K562 (cell line): ENCODE data around the gene ZNF672. TPM values are rescaled to one million over a fixed set of nuclear protein-coding genes. Genes with fewer than 3 reads are reported as not detected.

Experiments used
- BDP1 ChIP-seq: IDR thresholded peaks from 3 replicates; pipeline ENCODE4 v1.6.1; 2011; ENCODE audit not compliant: insufficient read length, insufficient read depth
- BRD9 ChIP-seq: fragments of 450-650 bp; IDR thresholded peaks from 2 replicates; pipeline ENCODE4 v1.6.1; 2018; ENCODE audit warnings: low read depth; ENCODE audit not compliant: partially characterized antibody
- CBFA2T2 ChIP-seq: fragments of 450-650 bp; conservative IDR thresholded peaks from 2 replicates; pipeline ENCODE4 v1.6.1; 2017; ENCODE audit warnings: mild to moderate bottlenecking
- FUS ChIP-seq: fragments of 200-400 bp; formaldehyde crosslinking; optimal IDR thresholded peaks from 2 replicates; pipeline ENCODE3; 2017; ENCODE audit warnings: low read depth, low read length
- GABPA ChIP-seq: fragments of 200-800 bp; sonication (Bioruptor generic); conservative IDR thresholded peaks from 2 replicates; pipeline ENCODE4 v1.6.1; 2016; ENCODE audit warnings: low read depth, missing genetic modification characterization, missing compliant biosample characterization
- HCFC1 ChIP-seq: IDR thresholded peaks from 2 replicates; pipeline ENCODE4 v1.6.1; 2012; ENCODE audit warnings: low read depth, low read length, improper control_type of control experiment
- HDAC3 ChIP-seq: fragments of 450-650 bp; IDR thresholded peaks from 2 replicates; pipeline ENCODE4 v1.6.1; 2018; ENCODE audit warnings: borderline replicate concordance, mild to moderate bottlenecking, moderate library complexity; ENCODE audit not compliant: partially characterized antibody
- KDM4B ChIP-seq, 2 experiments: fragments of 450-650 bp in 1 of 2; sonication (generic) in 1 of 2; IDR thresholded peaks; 2 replicates each; pipeline ENCODE4 v1.6.1; 2016 to 2017; ENCODE audit warnings: borderline replicate concordance in 2 of 2, antibody characterized with exemption in 1 of 2, low read depth in 1 of 2, mild to moderate bottlenecking in 1 of 2
- PHB2 ChIP-seq: fragments of 450-650 bp; IDR thresholded peaks from 2 replicates; pipeline ENCODE4 v1.6.1; 2017; ENCODE audit warnings: low read depth
- PTRF ChIP-seq: fragments of 450-650 bp; IDR thresholded peaks from 2 replicates; pipeline ENCODE4 v1.6.1; 2016; ENCODE audit warnings: mild to moderate bottlenecking, missing genetic modification characterization, missing compliant biosample characterization
- RBBP5 ChIP-seq: fragments of 200-600 bp; sonication (generic); IDR thresholded peaks from 2 replicates; pipeline ENCODE4 v1.6.1; 2012; ENCODE audit warnings: borderline replicate concordance, mild to moderate bottlenecking, low read length, control low read depth, inconsistent platforms; ENCODE audit not compliant: insufficient read depth, poor library complexity, severe bottlenecking
- STAT5A ChIP-seq: IDR thresholded peaks from 2 replicates; pipeline ENCODE4 v1.6.1; 2012; ENCODE audit warnings: low read length, inconsistent platforms, borderline replicate concordance
- XRCC3 ChIP-seq: fragments of 450-650 bp; IDR thresholded peaks from 2 replicates; pipeline ENCODE4 v1.6.1; 2017; ENCODE audit warnings: mild to moderate bottlenecking, moderate library complexity
- ZBTB1 ChIP-seq: sonication (generic); formaldehyde crosslinking; IDR thresholded peaks from 2 replicates; pipeline ENCODE4 v1.8.1; 2023; ENCODE audit warnings: missing genetic modification reagents, low read depth, mild to moderate bottlenecking, borderline replicate concordance
- ZBTB8A ChIP-seq: fragments of 450-650 bp; IDR thresholded peaks from 2 replicates; pipeline ENCODE4 v1.6.1; 2018; ENCODE audit warnings: mild to moderate bottlenecking, moderate library complexity; ENCODE audit not compliant: partially characterized antibody
- ZFPM2 ChIP-seq: fragments of 250-450 bp; sonication (Bioruptor Pico); IDR thresholded peaks from 2 replicates; pipeline ENCODE4 v1.5.1; 2022; ENCODE audit warnings: mild to moderate bottlenecking
- ZKSCAN1 ChIP-seq: fragments of 150-350 bp; IDR thresholded peaks from 2 replicates; pipeline ENCODE4 v1.6.1; 2016; ENCODE audit warnings: low read depth, low read length
- ZNF57 ChIP-seq: fragments of 450-650 bp; formaldehyde crosslinking; IDR thresholded peaks from 2 replicates; pipeline ENCODE4 v1.4.0; 2020; ENCODE audit warnings: mild to moderate bottlenecking, moderate library complexity
- polyA plus RNA-seq, 8 experiments: library from polyadenylated mRNA; depleted of rRNA in 4 of 8; stranded (reverse) in 5 of 8; unstranded in 3 of 8; fragments of >200 nt; fragmentation: Nextera tagmentation in 2 of 8; fragmentation: Illumina TruSeq in 1 of 8; extraction: Ambion mirVana in 2 of 8; extraction: Trizol in 1 of 8; gene quantifications; 2 replicates each; pipeline versions ENCODE4 v1.2.1 to v1.2.3, GENCODE V29; 2011 to 2014; ENCODE audit warnings: inconsistent platforms in 1 of 8, missing spikeins in 1 of 8
- total RNA-seq, 7 experiments: library from RNA; depleted of rRNA in 6 of 7; stranded (reverse); fragments of >200 nt in 6 of 7; fragmentation: Illumina TruSeq in 2 of 7; extraction: Trizol in 2 of 7; gene quantifications; 2 replicates each; pipeline versions ENCODE4 v1.2.1 to v1.2.3, GENCODE V29; 2011 to 2021; ENCODE audit warnings: low replicate concordance in 1 of 7
- TF ChIP-seq, protein P1 (sequence below): sonication (generic); formaldehyde crosslinking; IDR thresholded peaks from 2 replicates; pipeline ENCODE4 v1.8.1; 2023; ENCODE audit warnings: mild to moderate bottlenecking, missing genetic modification reagents
- TF ChIP-seq, protein P2 (sequence below): sonication (generic); formaldehyde crosslinking; IDR thresholded peaks from 2 replicates; pipeline ENCODE4 v1.8.1; 2022; ENCODE audit warnings: missing genetic modification reagents
- TF ChIP-seq, protein P3 (sequence below), 2 experiments: fragments of 200-800 bp in 1 of 2; sonication (Bioruptor generic) in 1 of 2; sonication (generic) in 1 of 2; formaldehyde crosslinking in 1 of 2; IDR thresholded peaks in 1 of 2; conservative IDR thresholded peaks in 1 of 2; 2 replicates each; pipeline versions ENCODE4 v1.5.0 to v1.6.1; 2016 to 2020; ENCODE audit warnings: missing compliant biosample characterization in 1 of 2, missing genetic modification characterization in 1 of 2, missing genetic modification reagents in 1 of 2

The ZNF672 gene
- total and polyA plus RNA-seq, 9 of the 15 experiments (the other 6 are each of a cell fraction or from before 2014, with no cell fraction given) = 1.9 to 57.9 (median 24.1) TPM

DNA sequence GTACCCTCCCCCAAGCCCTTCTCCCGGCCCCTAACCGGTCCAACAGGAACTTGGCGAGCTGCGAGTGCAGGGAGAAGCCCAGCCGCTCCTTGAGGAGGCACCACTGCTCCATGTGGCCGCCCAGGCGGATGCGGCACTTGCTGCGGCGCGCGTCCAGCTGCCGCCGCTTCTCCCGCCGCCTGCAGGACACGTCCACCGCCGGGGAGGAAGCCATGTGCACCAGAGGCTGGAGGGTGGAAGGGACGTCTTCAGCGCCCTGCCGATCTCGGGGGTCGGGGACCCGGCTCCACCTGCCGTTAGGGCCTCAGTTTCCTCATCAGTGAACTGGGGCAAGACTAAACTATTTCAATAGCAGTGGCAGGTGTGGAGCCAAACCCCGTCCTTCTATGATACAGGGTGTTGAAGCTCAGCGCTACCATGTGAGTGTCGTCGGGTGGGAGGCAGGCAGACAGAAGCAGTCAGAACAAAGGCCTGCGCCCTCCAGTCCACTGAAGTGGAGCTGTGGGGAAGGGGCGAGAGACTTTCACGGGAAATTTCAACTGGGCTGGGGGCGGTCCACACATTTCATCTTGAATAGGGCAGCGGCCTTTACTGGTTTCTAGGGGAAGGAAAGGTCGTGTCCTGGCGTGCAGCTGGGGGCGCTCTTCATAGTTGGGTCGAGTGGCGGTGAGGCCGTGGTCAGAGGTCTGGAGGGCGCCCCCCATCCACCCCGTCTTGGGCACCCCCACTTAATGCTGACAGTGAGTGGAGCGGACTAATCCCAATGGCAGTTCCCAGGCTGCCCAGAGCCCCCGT is 20.3 kb downstream of the ZNF672 start (continued):
- no peak for TF ChIP-seq KDM4B (IDR thresholded peaks at IDR 0.05; ENCODE audit: borderline replicate concordance in 2 of 2, low read depth in 1 of 2)
- TF ChIP-seq, protein P1, sequence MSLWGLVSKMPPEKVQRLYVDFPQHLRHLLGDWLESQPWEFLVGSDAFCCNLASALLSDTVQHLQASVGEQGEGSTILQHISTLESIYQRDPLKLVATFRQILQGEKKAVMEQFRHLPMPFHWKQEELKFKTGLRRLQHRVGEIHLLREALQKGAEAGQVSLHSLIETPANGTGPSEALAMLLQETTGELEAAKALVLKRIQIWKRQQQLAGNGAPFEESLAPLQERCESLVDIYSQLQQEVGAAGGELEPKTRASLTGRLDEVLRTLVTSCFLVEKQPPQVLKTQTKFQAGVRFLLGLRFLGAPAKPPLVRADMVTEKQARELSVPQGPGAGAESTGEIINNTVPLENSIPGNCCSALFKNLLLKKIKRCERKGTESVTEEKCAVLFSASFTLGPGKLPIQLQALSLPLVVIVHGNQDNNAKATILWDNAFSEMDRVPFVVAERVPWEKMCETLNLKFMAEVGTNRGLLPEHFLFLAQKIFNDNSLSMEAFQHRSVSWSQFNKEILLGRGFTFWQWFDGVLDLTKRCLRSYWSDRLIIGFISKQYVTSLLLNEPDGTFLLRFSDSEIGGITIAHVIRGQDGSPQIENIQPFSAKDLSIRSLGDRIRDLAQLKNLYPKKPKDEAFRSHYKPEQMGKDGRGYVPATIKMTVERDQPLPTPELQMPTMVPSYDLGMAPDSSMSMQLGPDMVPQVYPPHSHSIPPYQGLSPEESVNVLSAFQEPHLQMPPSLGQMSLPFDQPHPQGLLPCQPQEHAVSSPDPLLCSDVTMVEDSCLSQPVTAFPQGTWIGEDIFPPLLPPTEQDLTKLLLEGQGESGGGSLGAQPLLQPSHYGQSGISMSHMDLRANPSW (CRISPR knock-in tag) = peak; percentile 84
- TF ChIP-seq STAT5A = no peak
- no peak for TF ChIP-seq ZFPM2
- no peak for TF ChIP-seq XRCC3
- TF ChIP-seq HCFC1 = peak; percentile 6; the same call in 1 of the 2 replicates
- TF ChIP-seq, protein P2, sequence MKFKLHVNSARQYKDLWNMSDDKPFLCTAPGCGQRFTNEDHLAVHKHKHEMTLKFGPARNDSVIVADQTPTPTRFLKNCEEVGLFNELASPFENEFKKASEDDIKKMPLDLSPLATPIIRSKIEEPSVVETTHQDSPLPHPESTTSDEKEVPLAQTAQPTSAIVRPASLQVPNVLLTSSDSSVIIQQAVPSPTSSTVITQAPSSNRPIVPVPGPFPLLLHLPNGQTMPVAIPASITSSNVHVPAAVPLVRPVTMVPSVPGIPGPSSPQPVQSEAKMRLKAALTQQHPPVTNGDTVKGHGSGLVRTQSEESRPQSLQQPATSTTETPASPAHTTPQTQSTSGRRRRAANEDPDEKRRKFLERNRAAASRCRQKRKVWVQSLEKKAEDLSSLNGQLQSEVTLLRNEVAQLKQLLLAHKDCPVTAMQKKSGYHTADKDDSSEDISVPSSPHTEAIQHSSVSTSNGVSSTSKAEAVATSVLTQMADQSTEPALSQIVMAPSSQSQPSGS = no peak
- no peak for TF ChIP-seq ZBTB8A
- TF ChIP-seq ZKSCAN1 = no peak
- no peak for TF ChIP-seq PTRF (tag)
- no peak for TF ChIP-seq HDAC3
- TF ChIP-seq RBBP5 = no peak
- TF ChIP-seq BRD9 = peak; percentile 83
- no peak for TF ChIP-seq CBFA2T2
- no peak; the same call in 1 of the 2 replicates for TF ChIP-seq GABPA (tag)
- no peak for TF ChIP-seq PHB2
- no peak for TF ChIP-seq BDP1
- TF ChIP-seq, protein P3, sequence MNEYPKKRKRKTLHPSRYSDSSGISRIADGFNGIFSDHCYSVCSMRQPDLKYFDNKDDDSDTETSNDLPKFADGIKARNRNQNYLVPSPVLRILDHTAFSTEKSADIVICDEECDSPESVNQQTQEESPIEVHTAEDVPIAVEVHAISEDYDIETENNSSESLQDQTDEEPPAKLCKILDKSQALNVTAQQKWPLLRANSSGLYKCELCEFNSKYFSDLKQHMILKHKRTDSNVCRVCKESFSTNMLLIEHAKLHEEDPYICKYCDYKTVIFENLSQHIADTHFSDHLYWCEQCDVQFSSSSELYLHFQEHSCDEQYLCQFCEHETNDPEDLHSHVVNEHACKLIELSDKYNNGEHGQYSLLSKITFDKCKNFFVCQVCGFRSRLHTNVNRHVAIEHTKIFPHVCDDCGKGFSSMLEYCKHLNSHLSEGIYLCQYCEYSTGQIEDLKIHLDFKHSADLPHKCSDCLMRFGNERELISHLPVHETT (CRISPR knock-in tag; conservative IDR thresholded peaks at IDR 0.05 in 1 of 2, IDR thresholded peaks at IDR 0.05 in 1 of 2) = peak in 1 of 2 experiments; percentile 78; a peak in 1 of 4 replicates
- TF ChIP-seq FUS = no peak
- TF ChIP-seq ZNF57 (CRISPR knock-in tag) = 0 out of 2 replicates have a peak, but pooled peaks have one; percentile 2
- TF ChIP-seq ZBTB1 (CRISPR knock-in tag) = no peak; the same call in 1 of the 2 replicates
